ENCODE results near the gene HPCAL4. TPM values are rescaled to one million over a fixed set of nuclear protein-coding genes. Genes with fewer than 3 reads are reported as not detected.

The HPCAL4 gene
- total RNA-seq, 1 donor from 2014 or later, result not detected

DNA sequence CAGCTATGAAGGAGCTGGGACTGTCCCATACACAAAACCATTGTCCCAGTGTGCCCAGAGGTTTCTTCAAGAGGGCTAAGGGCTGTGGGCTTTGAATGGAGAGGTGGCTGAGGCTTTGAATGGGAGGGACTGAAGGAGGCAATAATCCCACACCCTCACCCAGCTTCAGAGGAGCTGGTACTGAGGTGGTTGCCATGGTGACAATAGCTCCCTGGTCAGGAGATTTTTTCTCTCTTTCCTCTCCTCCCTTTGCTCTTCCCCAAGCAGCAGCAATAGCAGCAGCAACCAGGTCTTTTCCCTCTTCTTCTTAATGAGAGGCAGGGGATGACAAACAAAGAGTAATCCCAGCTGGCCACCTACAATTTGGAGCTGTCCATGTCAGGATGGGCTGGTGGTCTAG is 1.6 kb downstream of the HPCAL4 start:
- Mint-ChIP-seq H3K27ac (no peak overlapping the region), H3K4me3 (no peak overlapping the region), H3K9me3 (no peaks in the 10 kb centered on the region), H3K36me3 (ENCODE audit: low read depth) (no peaks in the 10 kb centered on the region), H3K27me3 (peaks cover 65% of the 10 kb centered on the region), H3K4me1 (peaks cover 22% of the 10 kb centered on the region)
- TF ChIP-seq, protein P1, sequence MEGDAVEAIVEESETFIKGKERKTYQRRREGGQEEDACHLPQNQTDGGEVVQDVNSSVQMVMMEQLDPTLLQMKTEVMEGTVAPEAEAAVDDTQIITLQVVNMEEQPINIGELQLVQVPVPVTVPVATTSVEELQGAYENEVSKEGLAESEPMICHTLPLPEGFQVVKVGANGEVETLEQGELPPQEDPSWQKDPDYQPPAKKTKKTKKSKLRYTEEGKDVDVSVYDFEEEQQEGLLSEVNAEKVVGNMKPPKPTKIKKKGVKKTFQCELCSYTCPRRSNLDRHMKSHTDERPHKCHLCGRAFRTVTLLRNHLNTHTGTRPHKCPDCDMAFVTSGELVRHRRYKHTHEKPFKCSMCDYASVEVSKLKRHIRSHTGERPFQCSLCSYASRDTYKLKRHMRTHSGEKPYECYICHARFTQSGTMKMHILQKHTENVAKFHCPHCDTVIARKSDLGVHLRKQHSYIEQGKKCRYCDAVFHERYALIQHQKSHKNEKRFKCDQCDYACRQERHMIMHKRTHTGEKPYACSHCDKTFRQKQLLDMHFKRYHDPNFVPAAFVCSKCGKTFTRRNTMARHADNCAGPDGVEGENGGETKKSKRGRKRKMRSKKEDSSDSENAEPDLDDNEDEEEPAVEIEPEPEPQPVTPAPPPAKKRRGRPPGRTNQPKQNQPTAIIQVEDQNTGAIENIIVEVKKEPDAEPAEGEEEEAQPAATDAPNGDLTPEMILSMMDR (IDR thresholded peaks at IDR 0.05), result no peak
- CTCF ChIA-PET, result no interaction called here
- ATAC-seq (ENCODE audit: low read depth) (no peak), DNase-seq (no peak)
- POLR2A ChIA-PET, result no interaction called here
- intact Hi-C loops (cut with micrococcal nuclease), result no loop called here

DNA sequence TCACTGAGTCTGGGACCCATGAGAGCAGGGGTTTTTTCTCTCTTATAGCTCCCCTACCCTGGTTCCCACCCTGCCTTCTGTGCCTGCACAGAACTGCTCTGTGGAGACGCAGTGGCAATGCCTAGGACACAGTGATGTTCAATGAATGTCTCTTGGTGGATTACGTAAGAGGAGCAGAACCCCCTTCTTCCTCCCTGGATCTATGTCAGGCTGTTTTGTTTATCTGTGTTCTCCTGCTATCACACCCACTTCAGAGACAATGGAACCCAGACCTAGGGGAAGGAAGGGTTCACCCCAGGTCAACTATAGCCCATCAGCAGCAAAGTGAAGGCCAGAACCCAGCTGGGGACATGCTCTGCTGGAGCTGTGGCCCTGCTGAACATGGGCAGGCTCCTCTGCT is 2.0 kb downstream of the HPCAL4 start:
- CTCF ChIA-PET, result no interaction called here
- TF ChIP-seq, protein P1 (IDR thresholded peaks at IDR 0.05), result no peak
- H3K36me3 Mint-ChIP-seq (ENCODE audit: low read depth), result no peaks in the 10 kb centered on the region
- intact Hi-C loops (cut with micrococcal nuclease), result no loop called here
- POLR2A ChIA-PET, result no interaction called here
- DNase-seq (no peak), ATAC-seq (ENCODE audit: low read depth) (no peak)
- peaks cover 23% of the 10 kb centered on the region for H3K4me1 Mint-ChIP-seq
- H3K27ac Mint-ChIP-seq, result no peak overlapping the region
- H3K9me3 Mint-ChIP-seq, result no peaks in the 10 kb centered on the region
- no peak overlapping the region for H3K4me3 Mint-ChIP-seq
- peaks cover 69% of the 10 kb centered on the region for H3K27me3 Mint-ChIP-seq

DNA sequence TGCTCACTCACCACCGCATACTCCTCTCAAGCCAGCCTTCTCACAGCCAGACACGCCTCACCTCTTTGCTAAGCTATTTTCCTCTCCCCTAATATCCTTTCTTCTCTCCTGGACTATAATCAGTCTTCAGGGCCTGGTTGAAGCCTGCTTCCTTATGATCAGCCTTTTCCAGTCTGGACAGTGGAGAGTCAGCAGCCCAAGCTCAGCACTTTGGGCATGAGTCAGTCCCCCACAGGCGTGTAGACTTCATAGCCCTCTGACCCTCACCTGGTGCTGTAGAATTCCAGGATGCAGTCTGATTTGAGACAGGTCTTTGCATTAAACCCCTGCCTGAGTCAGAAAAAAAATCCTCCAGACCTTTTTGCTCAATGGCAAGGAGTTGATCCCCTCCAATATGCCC is 2.5 kb downstream of the HPCAL4 start:
- ChIA-PET POLR2A (no interaction called here), CTCF (no interaction called here)
- TF ChIP-seq, protein P1 (IDR thresholded peaks at IDR 0.05), result no peak
- peaks cover 23% of the 10 kb centered on the region for H3K4me1 Mint-ChIP-seq
- no peak for DNase-seq
- H3K27me3 Mint-ChIP-seq, result peaks cover 69% of the 10 kb centered on the region
- intact Hi-C loops (cut with micrococcal nuclease), result no loop called here
- H3K27ac Mint-ChIP-seq, result no peak overlapping the region
- H3K36me3 Mint-ChIP-seq (ENCODE audit: low read depth), result no peaks in the 10 kb centered on the region
- no peaks in the 10 kb centered on the region for H3K9me3 Mint-ChIP-seq
- no peak overlapping the region for H3K4me3 Mint-ChIP-seq
- ATAC-seq (ENCODE audit: low read depth), result no peak

DNA sequence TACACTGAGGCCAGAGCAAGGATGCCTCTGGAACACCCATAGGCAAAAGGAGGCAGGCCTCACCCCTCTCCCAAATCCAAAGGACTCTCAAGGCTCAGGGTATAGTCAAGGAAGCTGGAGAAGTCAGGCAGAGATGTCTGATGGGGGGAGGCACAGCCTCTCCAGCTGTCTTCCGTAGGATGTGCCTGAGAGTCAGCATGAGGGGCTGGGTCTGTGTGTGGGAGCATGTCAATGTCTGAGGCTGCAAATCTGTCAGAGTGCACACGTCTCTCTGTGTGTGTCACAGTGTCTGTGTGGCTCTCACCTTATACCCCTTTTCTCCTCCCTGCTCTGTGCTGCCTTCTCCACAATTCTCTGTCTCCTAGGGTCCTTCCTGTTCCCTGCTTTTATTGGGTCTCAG is 4.0 kb downstream of the HPCAL4 start:
- ATAC-seq (ENCODE audit: low read depth) (no peak), DNase-seq (no peak)
- peaks cover 19% of the 10 kb centered on the region for H3K4me1 Mint-ChIP-seq
- H3K4me3 Mint-ChIP-seq, result no peak overlapping the region
- CTCF ChIA-PET, result no interaction called here
- peaks cover 68% of the 10 kb centered on the region for H3K27me3 Mint-ChIP-seq
- no peaks in the 10 kb centered on the region for H3K9me3 Mint-ChIP-seq
- no peaks in the 10 kb centered on the region for H3K36me3 Mint-ChIP-seq (ENCODE audit: low read depth)
- no peak overlapping the region for H3K27ac Mint-ChIP-seq
- POLR2A ChIA-PET, result no interaction called here
- TF ChIP-seq, protein P1 (IDR thresholded peaks at IDR 0.05), result no peak
- intact Hi-C loops (cut with micrococcal nuclease), result no loop called here

DNA sequence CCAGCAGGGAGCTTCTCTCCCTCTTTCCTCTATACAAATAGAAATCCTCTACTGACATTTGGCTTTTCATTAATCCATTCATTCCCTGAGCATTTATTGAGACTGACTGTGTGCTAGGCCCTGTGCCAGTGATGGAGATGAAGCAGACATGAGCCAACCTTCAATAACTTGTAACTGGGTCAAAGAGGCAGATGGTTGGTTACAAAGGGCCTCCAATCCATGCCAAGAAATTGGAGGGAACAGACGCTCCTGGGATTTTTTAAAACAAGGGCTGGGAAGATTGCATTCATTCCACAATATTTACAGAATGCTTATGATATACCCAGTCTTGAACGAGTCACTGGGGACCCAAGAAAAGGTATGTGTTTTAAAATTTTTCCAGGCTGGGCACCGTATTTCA is 6.2 kb downstream of the HPCAL4 start:
- peaks cover 5% of the 10 kb centered on the region for H3K4me1 Mint-ChIP-seq
- CTCF ChIA-PET, result no interaction called here
- POLR2A ChIA-PET, result no interaction called here

More for the DNA sequence above, 6.2 kb downstream of the HPCAL4 start:
- DNase-seq (no peak), ATAC-seq (ENCODE audit: low read depth) (no peak)
- TF ChIP-seq, protein P1 (IDR thresholded peaks at IDR 0.05), result no peak
- intact Hi-C loops (cut with micrococcal nuclease), result no loop called here
- H3K36me3 Mint-ChIP-seq (ENCODE audit: low read depth), result no peaks in the 10 kb centered on the region
- H3K27me3 Mint-ChIP-seq, result peaks cover 69% of the 10 kb centered on the region
- H3K27ac Mint-ChIP-seq, result no peak overlapping the region
- H3K4me3 Mint-ChIP-seq, result no peak overlapping the region
- H3K9me3 Mint-ChIP-seq, result no peaks in the 10 kb centered on the region

Measured in activated B cell treated with CpG ODN at 0.5 μM for 24 hours (primary cell).